ENCODE results near the gene GLYR1.

Gene GLYR1

GRCh38 chr16:4855804-4856203, 8.7 kb upstream of the GLYR1 start:
- TF ChIP-seq, protein P1, sequence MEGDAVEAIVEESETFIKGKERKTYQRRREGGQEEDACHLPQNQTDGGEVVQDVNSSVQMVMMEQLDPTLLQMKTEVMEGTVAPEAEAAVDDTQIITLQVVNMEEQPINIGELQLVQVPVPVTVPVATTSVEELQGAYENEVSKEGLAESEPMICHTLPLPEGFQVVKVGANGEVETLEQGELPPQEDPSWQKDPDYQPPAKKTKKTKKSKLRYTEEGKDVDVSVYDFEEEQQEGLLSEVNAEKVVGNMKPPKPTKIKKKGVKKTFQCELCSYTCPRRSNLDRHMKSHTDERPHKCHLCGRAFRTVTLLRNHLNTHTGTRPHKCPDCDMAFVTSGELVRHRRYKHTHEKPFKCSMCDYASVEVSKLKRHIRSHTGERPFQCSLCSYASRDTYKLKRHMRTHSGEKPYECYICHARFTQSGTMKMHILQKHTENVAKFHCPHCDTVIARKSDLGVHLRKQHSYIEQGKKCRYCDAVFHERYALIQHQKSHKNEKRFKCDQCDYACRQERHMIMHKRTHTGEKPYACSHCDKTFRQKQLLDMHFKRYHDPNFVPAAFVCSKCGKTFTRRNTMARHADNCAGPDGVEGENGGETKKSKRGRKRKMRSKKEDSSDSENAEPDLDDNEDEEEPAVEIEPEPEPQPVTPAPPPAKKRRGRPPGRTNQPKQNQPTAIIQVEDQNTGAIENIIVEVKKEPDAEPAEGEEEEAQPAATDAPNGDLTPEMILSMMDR (IDR thresholded peaks at IDR 0.05): no peak
- no peaks in the 10 kb centered on the region for H3K9me3 ChIP-seq
- peaks cover 80% of the 10 kb centered on the region for H3K36me3 ChIP-seq
- no peaks in the 10 kb centered on the region for H3K27me3 ChIP-seq
- peaks cover 50% of the 10 kb centered on the region in 2 experiments for H3K4me1 ChIP-seq (ENCODE audit: control insufficient read depth in 1 of 2, insufficient read depth in 1 of 2, low read depth in 1 of 2, low read length in 1 of 2)
- peak overlapping the region; percentile 4 for H3K27ac ChIP-seq
- no peak overlapping the region for H3K4me3 ChIP-seq (ENCODE audit: low read depth in 1 of 2, low read length in 1 of 2)

DNA sequence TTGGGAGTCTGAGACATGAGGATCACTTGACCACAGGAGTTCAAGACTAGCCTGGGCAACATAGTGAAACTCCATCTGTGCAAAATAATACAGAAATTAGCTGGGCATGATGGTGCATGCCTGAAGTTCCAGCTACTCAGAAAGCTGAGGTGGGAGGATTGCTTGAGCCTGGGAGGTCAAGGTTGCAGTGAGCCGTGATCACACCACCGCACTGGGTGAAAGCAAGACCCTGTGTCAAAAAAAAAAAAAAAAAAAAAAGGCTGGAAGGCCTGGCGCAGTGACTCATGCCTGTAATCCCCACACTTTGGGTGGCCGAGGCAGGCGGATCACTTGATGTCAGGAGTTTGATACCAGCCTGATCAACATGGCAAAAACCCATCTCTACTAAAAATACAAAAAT, 8.3 kb upstream of the GLYR1 start:
- no peaks in the 10 kb centered on the region for H3K9me3 ChIP-seq

GRCh38 chr16:4852221-4852872, 5.3 kb upstream of the GLYR1 start:
- peak overlapping the region in 1 of 2 experiments; percentile 95 for H3K4me3 ChIP-seq (ENCODE audit: low read depth in 1 of 2, low read length in 1 of 2)
- H3K9me3 ChIP-seq: no peaks in the 10 kb centered on the region
- peak overlapping the region; percentile 99 for H3K27ac ChIP-seq
- TF ChIP-seq, protein P1 (IDR thresholded peaks at IDR 0.05): no peak
- H3K36me3 ChIP-seq: peaks cover 52% of the 10 kb centered on the region
- peaks cover 70% of the 10 kb centered on the region in 2 experiments for H3K4me1 ChIP-seq (ENCODE audit: control insufficient read depth in 1 of 2, insufficient read depth in 1 of 2, low read depth in 1 of 2, low read length in 1 of 2)
- H3K27me3 ChIP-seq: no peaks in the 10 kb centered on the region

More for the DNA sequence above, 8.3 kb upstream of the GLYR1 start:
- H3K27ac ChIP-seq: peak overlapping the region; percentile 99
- peaks cover 77% of the 10 kb centered on the region for H3K36me3 ChIP-seq
- H3K4me3 ChIP-seq (ENCODE audit: low read depth in 1 of 2, low read length in 1 of 2): no peak overlapping the region
- no peaks in the 10 kb centered on the region for H3K27me3 ChIP-seq
- peaks cover 50 to 52% of the 10 kb centered on the region in 2 experiments for H3K4me1 ChIP-seq (ENCODE audit: control insufficient read depth in 1 of 2, insufficient read depth in 1 of 2, low read depth in 1 of 2, low read length in 1 of 2)
- TF ChIP-seq, protein P1 (IDR thresholded peaks at IDR 0.05): no peak

GRCh38 chr16:4850211-4850610, 3.1 kb upstream of the GLYR1 start:
- no peaks in the 10 kb centered on the region for H3K9me3 ChIP-seq
- peaks cover 81% of the 10 kb centered on the region in 2 experiments for H3K4me1 ChIP-seq (ENCODE audit: control insufficient read depth in 1 of 2, insufficient read depth in 1 of 2, low read depth in 1 of 2, low read length in 1 of 2)
- H3K27me3 ChIP-seq: no peaks in the 10 kb centered on the region
- H3K27ac ChIP-seq: peak overlapping the region; percentile 99
- H3K4me3 ChIP-seq (ENCODE audit: low read depth in 1 of 2, low read length in 1 of 2): peak overlapping the region; percentile 95 to 99
- TF ChIP-seq, protein P1 (IDR thresholded peaks at IDR 0.05): no peak
- peaks cover 35% of the 10 kb centered on the region for H3K36me3 ChIP-seq

- no peaks in the 10 kb centered on the region for H3K27me3 ChIP-seq
- no peaks in the 10 kb centered on the region for H3K9me3 ChIP-seq
- TF ChIP-seq, protein P1 (IDR thresholded peaks at IDR 0.05): no peak
- H3K27ac ChIP-seq: peak overlapping the region; percentile 99
- peaks cover 65 to 66% of the 10 kb centered on the region in 2 experiments for H3K4me1 ChIP-seq (ENCODE audit: control insufficient read depth in 1 of 2, insufficient read depth in 1 of 2, low read depth in 1 of 2, low read length in 1 of 2)
- peaks cover 37% of the 10 kb centered on the region for H3K36me3 ChIP-seq
- H3K4me3 ChIP-seq (ENCODE audit: low read depth in 1 of 2, low read length in 1 of 2): peak overlapping the region; percentile 95 to 99
Measured at GRCh38 chr16:4847774-4848587, 893 bp upstream of the GLYR1 start.
